ENCODE measurements around the gene FANCC.
"Not testable (repeated sequence)": the region's sequence is repeated elsewhere in the genome, so short reads cannot be mapped to it uniquely, and the experiment has no call there.

FANCC gene

GRCh38 chr9:95229230-95229915 lies 88.1 kb downstream of the FANCC start:
- DNase-seq (ENCODE audit: low read depth in 2 of 2) = no peak

- no peak for DNase-seq (ENCODE audit: low read depth in 2 of 2)
Measured at GRCh38 chr9:95226921-95227320, 90.6 kb downstream of the FANCC start.

DNA sequence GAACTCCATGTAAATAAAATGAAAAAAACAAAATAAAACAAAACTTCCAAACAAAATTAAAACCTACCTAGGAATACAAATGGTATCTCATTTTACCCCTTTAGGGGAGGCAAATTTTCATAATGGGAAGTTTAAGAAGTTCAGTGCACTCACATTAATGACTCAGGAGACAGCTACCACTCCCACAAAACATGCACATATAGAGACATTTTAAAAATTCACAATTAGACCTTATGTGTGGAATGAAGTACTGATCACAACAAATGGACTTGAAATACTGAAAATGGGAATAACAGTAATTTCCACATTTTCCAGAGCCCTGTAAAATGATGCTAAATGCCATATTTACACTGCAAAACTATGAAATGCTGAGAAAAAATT lies 91.8 kb downstream of the FANCC start:
- DNase-seq (ENCODE audit: low read depth in 2 of 2) = no peak

GRCh38 chr9:95225076-95225725 lies 92.3 kb downstream of the FANCC start:
- no peak for DNase-seq (ENCODE audit: low read depth in 2 of 2)

DNA sequence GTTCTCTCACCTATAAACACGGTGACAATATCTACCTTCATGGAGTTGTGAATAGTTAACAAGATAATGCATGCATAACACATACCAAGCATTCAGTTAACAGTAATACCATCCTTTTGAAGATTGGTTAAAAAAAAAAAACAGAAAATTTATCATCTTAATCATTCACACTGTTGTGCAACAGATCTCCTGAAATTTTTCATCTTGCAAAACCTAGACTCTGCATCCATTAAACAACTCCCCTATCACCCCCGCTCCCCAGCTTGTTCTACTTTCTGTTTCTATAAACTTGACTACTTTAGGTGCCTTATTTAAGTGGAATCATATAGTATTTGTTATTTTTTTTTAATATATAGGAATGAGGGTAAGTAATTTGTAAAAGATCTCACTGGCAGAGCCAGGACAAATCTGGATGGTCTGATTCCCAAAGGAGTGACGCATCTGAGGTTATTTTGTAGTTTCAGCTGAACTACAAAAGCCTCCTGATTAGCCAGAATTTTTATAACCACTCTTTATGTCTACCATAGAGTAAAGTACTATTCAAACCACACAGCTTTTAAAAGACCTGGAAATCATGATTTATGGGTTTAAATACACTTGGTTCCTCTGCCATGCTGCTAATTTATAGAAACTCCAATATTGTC lies 93.0 kb downstream of the FANCC start:
- DNase-seq (ENCODE audit: low read depth in 2 of 2) = no peak

- DNase-seq (ENCODE audit: low read depth in 2 of 2) = not testable (repeated sequence)
Measured at GRCh38 chr9:95220352-95220751, 97.2 kb downstream of the FANCC start.

GRCh38 chr9:95218773-95219172 lies 98.7 kb downstream of the FANCC start:
- DNase-seq (ENCODE audit: low read depth in 2 of 2) = no peak

DNA sequence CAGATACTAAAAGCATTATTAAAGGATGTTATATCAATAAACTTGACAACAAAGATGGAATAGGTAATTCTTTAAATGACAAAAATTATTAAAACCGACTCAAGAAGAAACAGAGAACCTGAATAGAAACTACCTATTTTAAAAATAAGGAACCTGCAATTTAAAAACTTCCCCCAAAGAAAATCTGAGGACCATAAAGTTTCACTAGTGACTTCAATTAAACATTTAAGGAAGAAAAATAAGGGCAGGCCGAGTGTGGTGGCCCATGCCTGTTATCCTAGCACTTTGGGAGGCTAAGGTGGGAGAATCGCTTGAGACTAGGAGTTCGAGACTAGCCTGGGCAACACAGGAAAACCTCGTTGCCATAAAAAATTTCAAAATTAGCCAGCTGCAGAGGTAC lies 99.6 kb downstream of the FANCC start:
- no peak for DNase-seq (ENCODE audit: low read depth in 2 of 2)

DNA sequence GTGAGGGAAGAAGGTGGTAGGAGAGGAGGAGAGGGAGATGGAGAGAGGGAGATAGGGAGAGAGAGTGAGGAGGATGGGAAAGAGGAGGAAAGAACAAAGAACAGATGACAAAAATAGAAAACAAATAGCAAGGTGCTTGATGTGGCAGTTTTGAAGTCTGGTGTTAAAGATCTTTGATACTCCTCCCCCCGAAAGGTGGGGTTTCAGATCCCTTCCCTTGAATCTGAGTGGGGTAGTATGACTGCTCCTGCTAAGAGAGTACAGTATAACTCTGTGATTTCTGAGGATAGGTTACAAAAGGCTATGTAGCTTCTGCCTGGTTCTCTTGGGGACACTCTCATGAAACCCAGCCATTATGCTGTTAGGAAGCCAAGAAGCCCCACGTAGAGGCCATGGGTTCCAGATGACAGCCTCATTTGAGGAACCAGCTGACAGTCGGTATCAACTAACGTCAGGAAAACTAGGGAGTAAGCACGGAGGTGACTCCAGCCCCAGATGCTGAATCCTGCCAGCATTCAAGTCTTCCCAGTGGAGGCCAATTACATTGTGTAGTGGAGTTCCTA lies 102.1 kb downstream of the FANCC start:
- DNase-seq (ENCODE audit: low read depth in 2 of 2) = no peak

- no peak for DNase-seq (ENCODE audit: low read depth in 2 of 2)
Measured at GRCh38 chr9:95213117-95213516, 104.4 kb downstream of the FANCC start.

- DNase-seq (ENCODE audit: low read depth in 2 of 2) = no peak
Measured at GRCh38 chr9:95211028-95211427, 106.5 kb downstream of the FANCC start.

- DNase-seq (ENCODE audit: low read depth in 2 of 2) = no peak
Measured at GRCh38 chr9:95207403-95207802, 110.1 kb downstream of the FANCC start.

GRCh38 chr9:95206143-95206542 lies 111.4 kb downstream of the FANCC start:
- DNase-seq (ENCODE audit: low read depth in 2 of 2) = no peak

DNA sequence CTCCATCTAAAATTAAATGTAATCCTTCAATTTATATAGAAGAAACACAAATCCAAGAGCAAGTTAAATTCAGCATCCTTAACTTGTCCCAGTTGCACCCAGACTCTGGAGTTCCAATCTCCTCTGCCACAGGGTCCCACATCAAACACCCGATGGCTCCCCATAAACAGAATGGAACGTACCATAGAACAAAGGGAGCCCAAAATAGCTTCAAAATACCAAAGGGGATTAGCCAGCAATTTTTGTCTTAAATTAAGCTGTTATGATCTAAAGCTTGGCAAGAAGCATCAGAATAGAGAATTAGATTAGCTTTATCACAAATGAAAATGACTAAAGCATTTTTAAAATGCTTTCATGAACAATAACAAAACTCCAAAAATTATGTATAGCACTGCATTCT lies 112.8 kb downstream of the FANCC start:
- DNase-seq (ENCODE audit: low read depth in 2 of 2) = no peak

DNA sequence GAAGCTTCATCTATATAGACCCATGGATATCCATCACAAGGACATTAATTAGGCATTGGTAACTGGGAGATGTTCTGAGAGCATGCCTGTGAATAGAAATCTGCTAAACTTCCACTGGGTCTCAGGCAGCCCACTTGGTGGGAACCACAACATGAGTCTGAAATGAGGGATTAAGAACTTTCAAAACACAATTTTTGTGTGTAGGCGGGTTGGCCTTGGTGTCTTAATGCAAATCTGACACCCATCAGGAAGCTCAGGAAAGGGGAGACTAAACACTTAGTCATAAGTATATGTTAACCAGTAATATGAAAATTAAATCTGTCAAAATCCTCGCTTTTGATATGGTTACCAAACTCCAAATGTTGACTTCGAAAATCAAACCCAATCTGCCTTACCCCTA lies 113.2 kb downstream of the FANCC start:
- DNase-seq (ENCODE audit: low read depth in 2 of 2) = no peak

DNA sequence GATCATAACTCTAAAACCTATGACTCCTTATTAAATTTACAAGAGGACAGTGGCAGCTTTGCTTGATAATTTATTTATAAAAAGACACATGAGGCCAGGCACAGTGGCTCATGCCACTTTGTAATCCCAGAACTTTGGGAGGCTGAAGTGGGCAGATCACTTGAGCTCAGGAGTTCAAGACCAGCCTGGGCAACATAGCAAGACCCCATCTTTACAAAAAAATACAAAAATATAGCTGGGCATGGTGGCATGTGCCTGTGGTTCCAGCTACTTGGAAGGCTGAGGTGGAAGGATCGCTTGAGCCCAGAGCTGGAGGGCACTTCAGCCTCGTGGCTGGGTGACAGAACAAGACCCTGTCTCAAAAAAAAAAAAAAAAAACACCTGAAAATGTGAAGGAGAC lies 114.5 kb downstream of the FANCC start:
- DNase-seq (ENCODE audit: low read depth in 2 of 2) = not testable (repeated sequence)

- DNase-seq (ENCODE audit: low read depth in 2 of 2) = no peak
Measured at GRCh38 chr9:95202076-95202681, 115.3 kb downstream of the FANCC start.

DNA sequence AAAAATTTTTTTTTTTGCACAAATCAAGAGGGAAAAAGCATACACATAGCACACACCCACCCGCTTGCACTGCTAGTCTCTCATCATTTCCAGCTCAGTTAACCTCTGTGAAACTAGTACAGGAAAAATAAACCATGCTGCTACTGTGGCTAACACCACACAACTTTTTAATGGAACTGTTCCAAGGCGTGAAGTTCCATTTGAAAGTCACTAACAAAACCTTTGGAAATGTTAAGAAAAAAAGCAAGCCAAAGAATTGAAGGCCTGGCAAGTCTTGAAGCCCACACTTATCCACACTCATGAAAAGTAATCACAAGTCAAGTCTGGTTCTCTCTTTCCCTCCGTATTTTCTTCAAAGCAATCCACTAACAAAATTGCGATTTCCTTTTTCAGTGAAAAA lies 116.3 kb downstream of the FANCC start:
- no peak for DNase-seq (ENCODE audit: low read depth in 2 of 2)

GRCh38 chr9:95197692-95198271 lies 119.7 kb downstream of the FANCC start:
- no peak for DNase-seq (ENCODE audit: low read depth in 2 of 2)

DNA sequence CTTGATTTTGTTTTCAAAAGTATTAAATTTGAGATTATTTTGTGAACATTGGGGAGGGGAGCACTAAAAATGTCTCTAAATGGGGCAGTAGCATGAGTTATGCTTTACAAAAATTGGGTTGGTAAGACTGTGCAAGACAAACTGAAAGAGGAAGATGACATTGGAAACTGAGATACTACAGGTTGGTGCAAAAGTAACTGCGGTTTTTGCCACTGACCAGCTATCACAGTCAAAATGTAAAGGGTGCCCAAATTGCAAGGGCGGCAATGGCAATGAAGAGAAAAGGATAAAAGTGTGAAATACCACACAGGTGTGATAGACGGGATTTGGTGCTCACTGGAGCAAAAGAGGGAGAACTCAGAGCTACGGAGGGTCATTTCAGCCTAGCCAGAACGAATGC lies 124.0 kb downstream of the FANCC start:
- DNase-seq (ENCODE audit: low read depth in 2 of 2) = no peak

- DNase-seq (ENCODE audit: low read depth in 2 of 2) = no peak
Measured at GRCh38 chr9:95193067-95193466, 124.4 kb downstream of the FANCC start.

GRCh38 chr9:95192631-95193030 lies 124.9 kb downstream of the FANCC start:
- no peak for DNase-seq (ENCODE audit: low read depth in 2 of 2)

All from stimulated activated CD8-positive, alpha-beta memory T cell treated with anti-CD3 and anti-CD28 coated beads, Interleukin-7, amount 100 ng/mL, for 4 hours (primary cell).